RWPE1 (cell line): ENCODE results near the gene HS1BP3.

Experiments
- CTCF ChIA-PET: fragments of 350-600 bp; sonication (Branson Sonifier 250); formaldehyde crosslinking; extraction: SDS; loops from one replicate; lab custom pipeline; 2021; lab: Yijun Ruan, JAX
- POLR2A ChIA-PET: fragments of 400-600 bp; formaldehyde crosslinking; extraction: SDS; loops from one replicate; lab custom pipeline; 2020; ENCODE audit warnings: antibody characterized with exemption; ENCODE audit not compliant: low non-redundant PET; lab: Yijun Ruan, JAX
- DNase-seq: peaks from one replicate; pipeline ENCODE4 v3.0.0; 2012; ENCODE audit warnings: low spot score
- H3K27ac ChIP-seq: fragments of 450-650 bp; 2 replicates; pipeline ENCODE4 v1.5.1; 2017
- CTCF ChIP-seq: fragments of 450-650 bp; conservative IDR thresholded peaks from 2 replicates; pipeline ENCODE4 v1.5.1; 2017; ENCODE audit warnings: low read depth, mild to moderate bottlenecking

Gene HS1BP3

GRCh38 chr2:20682167-20682920 is 31.4 kb upstream of the HS1BP3 start:
- DNase-seq = no peak
- H3K27ac ChIP-seq = no peak overlapping the region
- no peak for TF ChIP-seq CTCF
- ChIA-PET CTCF (interaction anchor here (1.1 kb wide), 1 partner anchor 281 kb away, joined by 3 read pairs; no protein-coding TSS in a partner anchor), POLR2A (no interaction called here)

GRCh38 chr2:20680744-20681375 is 30.0 kb upstream of the HS1BP3 start:
- POLR2A ChIA-PET = no interaction called here
- DNase-seq = no peak
- CTCF ChIA-PET = no interaction called here
- TF ChIP-seq CTCF = no peak
- no peak overlapping the region for H3K27ac ChIP-seq

- no peak for DNase-seq
- CTCF ChIA-PET = interaction anchor here (0.6 to 0.7 kb wide), 2 partner anchors 11 to 350 kb away, joined by 3 read pairs; no protein-coding TSS in a partner anchor
- no peak overlapping the region for H3K27ac ChIP-seq
- no peak for TF ChIP-seq CTCF
- POLR2A ChIA-PET = no interaction called here
Measured at GRCh38 chr2:20678780-20679179, 27.9 kb upstream of the HS1BP3 start.

- DNase-seq = no peak
- no peak overlapping the region for H3K27ac ChIP-seq
- CTCF ChIA-PET = interaction anchor here (0.6 to 1.4 kb wide), 6 partner anchors 10 to 799 kb away, joined by 3 to 5 read pairs (median 3); no protein-coding TSS in a partner anchor
- POLR2A ChIA-PET = no interaction called here
- no peak for TF ChIP-seq CTCF
Measured at GRCh38 chr2:20678086-20678395, 27.1 kb upstream of the HS1BP3 start.

GRCh38 chr2:20677301-20678085 is 26.6 kb upstream of the HS1BP3 start:
- H3K27ac ChIP-seq = no peak overlapping the region
- 0 out of 2 replicates have a peak, but pooled peaks have one; percentile 12 for TF ChIP-seq CTCF
- no peak for DNase-seq
- CTCF ChIA-PET = interaction anchor here (0.6 to 1.4 kb wide), 8 partner anchors 10 to 799 kb away, joined by 3 to 6 read pairs (median 3); no protein-coding TSS in a partner anchor
- POLR2A ChIA-PET = no interaction called here
